ENCODE data around the gene BMERB1. TPM values are rescaled to one million over a fixed set of nuclear protein-coding genes. Genes with fewer than 3 reads are reported as not detected.

BMERB1 gene
- total and polyA plus RNA-seq, 2 donors: 6.0 to 9.1 TPM

GRCh38 chr16:15533386-15533785 lies 99.0 kb downstream of the BMERB1 start:
- Histone ChIP-seq H3K4me1 (ENCODE audit: control insufficient read depth in 2 of 2, insufficient read depth in 2 of 2, low read length in 2 of 2) (no peaks in the 10 kb centered on the region), H3K9me3 (ENCODE audit: control insufficient read depth in 2 of 2, insufficient read depth in 1 of 2, low read length in 1 of 2) (no peaks in the 10 kb centered on the region), H3K36me3 (ENCODE audit: control insufficient read depth in 2 of 2, insufficient read depth in 2 of 2, low read length in 1 of 2) (no peaks in the 10 kb centered on the region), H3K4me3 (ENCODE audit: low read length in 2 of 2) (no peak overlapping the region), H3K27me3 (ENCODE audit: control insufficient read depth in 2 of 2, insufficient read depth in 1 of 2, low read length in 1 of 2) (no peaks in the 10 kb centered on the region), H3K27ac (ENCODE audit: low read depth in 1 of 2, low read length in 1 of 2) (no peak overlapping the region)
- 88% methylated on average over 4 of the region's 4 CpGs for WGBS
- no peak for DNase-seq (ENCODE audit: low read depth in 6 of 9, low spot score in 9 of 9)

- Histone ChIP-seq H3K4me3 (ENCODE audit: low read length in 2 of 2) (no peak overlapping the region), H3K27ac (ENCODE audit: low read depth in 1 of 2, low read length in 1 of 2) (no peak overlapping the region), H3K4me1 (ENCODE audit: control insufficient read depth in 2 of 2, insufficient read depth in 2 of 2, low read length in 2 of 2) (no peaks in the 10 kb centered on the region), H3K9me3 (ENCODE audit: control insufficient read depth in 2 of 2, insufficient read depth in 1 of 2, low read length in 1 of 2) (no peaks in the 10 kb centered on the region), H3K27me3 (ENCODE audit: control insufficient read depth in 2 of 2, insufficient read depth in 1 of 2, low read length in 1 of 2) (no peaks in the 10 kb centered on the region), H3K36me3 (ENCODE audit: control insufficient read depth in 2 of 2, insufficient read depth in 2 of 2, low read length in 1 of 2) (no peaks in the 10 kb centered on the region)
- WGBS: 96% methylated on average over 6 of the region's 6 CpGs
- DNase-seq (ENCODE audit: low read depth in 6 of 9, low spot score in 9 of 9): no peak
Measured at GRCh38 chr16:15535772-15536171, 101.4 kb downstream of the BMERB1 start.

DNA sequence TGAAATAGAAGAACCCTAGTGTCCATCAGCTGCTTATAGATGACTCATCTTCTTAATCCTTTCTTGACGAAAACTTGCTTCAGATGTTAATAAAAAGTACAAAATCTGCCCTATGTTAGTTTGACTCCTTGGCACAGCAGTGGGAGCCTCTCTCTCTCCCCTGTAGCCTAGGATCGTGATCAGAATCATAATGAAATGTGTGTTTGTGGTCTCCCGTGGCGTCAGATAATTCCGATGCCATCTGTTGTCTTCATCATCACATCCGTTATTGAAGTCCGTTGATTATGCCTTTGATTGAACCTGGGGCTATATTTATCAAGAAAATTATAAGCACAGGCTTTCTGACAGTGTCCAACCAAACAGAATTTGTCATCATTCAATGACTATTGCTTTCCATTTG lies 102.5 kb downstream of the BMERB1 start:
- 97% methylated on average over 7 of the region's 7 CpGs for WGBS
- no peaks in the 10 kb centered on the region for H3K27me3 ChIP-seq (ENCODE audit: control insufficient read depth in 2 of 2, insufficient read depth in 1 of 2, low read length in 1 of 2)
- H3K36me3 ChIP-seq (ENCODE audit: control insufficient read depth in 2 of 2, insufficient read depth in 2 of 2, low read length in 1 of 2): no peaks in the 10 kb centered on the region
- no peak overlapping the region for H3K27ac ChIP-seq (ENCODE audit: low read depth in 1 of 2, low read length in 1 of 2)
- no peaks in the 10 kb centered on the region for H3K4me1 ChIP-seq (ENCODE audit: control insufficient read depth in 2 of 2, insufficient read depth in 2 of 2, low read length in 2 of 2)
- H3K4me3 ChIP-seq (ENCODE audit: low read length in 2 of 2): no peak overlapping the region
- no peaks in the 10 kb centered on the region for H3K9me3 ChIP-seq (ENCODE audit: control insufficient read depth in 2 of 2, insufficient read depth in 1 of 2, low read length in 1 of 2)
- no peak for DNase-seq (ENCODE audit: low read depth in 6 of 9, low spot score in 9 of 9)

- WGBS: 90% methylated on average over 5 of the region's 5 CpGs
- H3K27ac ChIP-seq (ENCODE audit: low read depth in 1 of 2, low read length in 1 of 2): no peak overlapping the region
- no peaks in the 10 kb centered on the region for H3K27me3 ChIP-seq (ENCODE audit: control insufficient read depth in 2 of 2, insufficient read depth in 1 of 2, low read length in 1 of 2)
- DNase-seq (ENCODE audit: low read depth in 6 of 9, low spot score in 9 of 9): no peak
- H3K36me3 ChIP-seq (ENCODE audit: control insufficient read depth in 2 of 2, insufficient read depth in 2 of 2, low read length in 1 of 2): no peaks in the 10 kb centered on the region
- no peak overlapping the region for H3K4me3 ChIP-seq (ENCODE audit: low read length in 2 of 2)
- H3K9me3 ChIP-seq (ENCODE audit: control insufficient read depth in 2 of 2, insufficient read depth in 1 of 2, low read length in 1 of 2): peaks cover 0 to 1% of the 10 kb centered on the region in 2 donors
- no peaks in the 10 kb centered on the region for H3K4me1 ChIP-seq (ENCODE audit: control insufficient read depth in 2 of 2, insufficient read depth in 2 of 2, low read length in 2 of 2)
Measured at GRCh38 chr16:15538507-15538906, 104.1 kb downstream of the BMERB1 start.

GRCh38 chr16:15539197-15539596 lies 104.8 kb downstream of the BMERB1 start:
- no peaks in the 10 kb centered on the region for H3K36me3 ChIP-seq (ENCODE audit: control insufficient read depth in 2 of 2, insufficient read depth in 2 of 2, low read length in 1 of 2)
- DNase-seq (ENCODE audit: low read depth in 6 of 9, low spot score in 9 of 9): no peak
- H3K27ac ChIP-seq (ENCODE audit: low read depth in 1 of 2, low read length in 1 of 2): no peak overlapping the region
- H3K4me3 ChIP-seq (ENCODE audit: low read length in 2 of 2): no peak overlapping the region
- peaks cover 0 to 1% of the 10 kb centered on the region in 2 donors for H3K9me3 ChIP-seq (ENCODE audit: control insufficient read depth in 2 of 2, insufficient read depth in 1 of 2, low read length in 1 of 2)
- H3K27me3 ChIP-seq (ENCODE audit: control insufficient read depth in 2 of 2, insufficient read depth in 1 of 2, low read length in 1 of 2): no peaks in the 10 kb centered on the region
- 95% methylated on average over 8 of the region's 8 CpGs for WGBS
- no peaks in the 10 kb centered on the region for H3K4me1 ChIP-seq (ENCODE audit: control insufficient read depth in 2 of 2, insufficient read depth in 2 of 2, low read length in 2 of 2)

- no peak overlapping the region for H3K27ac ChIP-seq (ENCODE audit: low read depth in 1 of 2, low read length in 1 of 2)
- H3K9me3 ChIP-seq (ENCODE audit: control insufficient read depth in 2 of 2, insufficient read depth in 1 of 2, low read length in 1 of 2): peaks cover 0 to 1% of the 10 kb centered on the region in 2 donors
- no peaks in the 10 kb centered on the region for H3K36me3 ChIP-seq (ENCODE audit: control insufficient read depth in 2 of 2, insufficient read depth in 2 of 2, low read length in 1 of 2)
- H3K4me3 ChIP-seq (ENCODE audit: low read length in 2 of 2): no peak overlapping the region
- 96% methylated on average over 7 of the region's 7 CpGs for WGBS
- DNase-seq (ENCODE audit: low read depth in 6 of 9, low spot score in 9 of 9): no peak
- H3K4me1 ChIP-seq (ENCODE audit: control insufficient read depth in 2 of 2, insufficient read depth in 2 of 2, low read length in 2 of 2): no peaks in the 10 kb centered on the region
- no peaks in the 10 kb centered on the region for H3K27me3 ChIP-seq (ENCODE audit: control insufficient read depth in 2 of 2, insufficient read depth in 1 of 2, low read length in 1 of 2)
Measured at GRCh38 chr16:15542261-15542660, 107.9 kb downstream of the BMERB1 start.

DNA sequence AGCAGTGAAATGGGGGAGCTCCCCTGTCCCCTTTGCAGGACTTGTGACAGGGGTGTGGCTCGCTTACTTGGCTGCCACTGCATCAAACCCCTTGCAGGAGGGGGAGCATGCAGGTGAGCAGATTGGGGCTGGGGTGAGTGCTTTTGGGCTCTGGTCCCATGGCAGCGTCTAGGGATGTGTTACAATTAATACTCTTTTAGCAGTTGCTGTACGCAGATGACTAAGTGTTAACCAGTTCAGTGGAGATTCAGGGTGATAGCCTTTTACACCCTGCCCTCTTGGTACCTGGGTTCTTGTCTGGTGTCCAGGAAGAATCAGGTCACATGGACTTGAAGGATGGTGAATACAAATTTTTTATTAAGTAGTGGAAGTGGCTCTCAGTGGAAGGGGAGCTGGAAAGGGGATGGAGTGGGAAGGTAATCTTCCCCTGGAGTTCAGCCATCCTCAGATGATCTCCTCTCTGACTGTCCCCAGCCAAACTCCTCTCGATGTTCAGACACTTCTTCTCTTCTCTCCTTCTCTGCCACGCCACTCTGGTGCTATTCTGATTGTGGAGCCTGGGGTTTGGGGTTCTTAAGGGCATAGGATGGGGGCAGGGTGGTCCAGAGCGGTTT lies 108.5 kb downstream of the BMERB1 start:
- no peaks in the 10 kb centered on the region for H3K4me1 ChIP-seq (ENCODE audit: control insufficient read depth in 2 of 2, insufficient read depth in 2 of 2, low read length in 2 of 2)
- WGBS: 95% methylated on average over 6 of the region's 6 CpGs
- H3K27me3 ChIP-seq (ENCODE audit: control insufficient read depth in 2 of 2, insufficient read depth in 1 of 2, low read length in 1 of 2): no peaks in the 10 kb centered on the region
- peaks cover 0 to 1% of the 10 kb centered on the region in 2 donors for H3K9me3 ChIP-seq (ENCODE audit: control insufficient read depth in 2 of 2, insufficient read depth in 1 of 2, low read length in 1 of 2)
- no peak overlapping the region for H3K27ac ChIP-seq (ENCODE audit: low read depth in 1 of 2, low read length in 1 of 2)
- no peak for DNase-seq (ENCODE audit: low read depth in 6 of 9, low spot score in 9 of 9)
- no peaks in the 10 kb centered on the region for H3K36me3 ChIP-seq (ENCODE audit: control insufficient read depth in 2 of 2, insufficient read depth in 2 of 2, low read length in 1 of 2)
- no peak overlapping the region for H3K4me3 ChIP-seq (ENCODE audit: low read length in 2 of 2)

DNA sequence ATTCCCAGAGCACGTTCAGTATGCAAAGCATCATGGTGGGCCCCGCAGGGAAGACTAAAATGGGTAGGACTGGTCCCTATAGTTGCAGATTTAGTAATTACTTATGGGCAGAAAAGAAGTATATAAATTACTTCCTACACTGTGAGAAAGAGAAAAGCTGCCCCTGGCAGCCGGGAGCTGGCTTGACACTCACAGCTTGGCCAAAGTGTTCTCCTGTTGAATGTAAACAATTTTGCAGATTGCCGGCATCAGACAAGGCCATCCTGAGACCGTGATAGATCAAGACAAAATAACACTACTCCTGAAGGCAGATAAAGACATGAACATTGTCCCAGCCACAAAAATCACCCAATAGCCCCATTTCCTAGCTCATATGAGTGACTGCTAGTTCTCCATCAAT lies 110.0 kb downstream of the BMERB1 start:
- no peaks in the 10 kb centered on the region for H3K4me1 ChIP-seq (ENCODE audit: control insufficient read depth in 2 of 2, insufficient read depth in 2 of 2, low read length in 2 of 2)
- peaks cover 0 to 1% of the 10 kb centered on the region in 2 donors for H3K9me3 ChIP-seq (ENCODE audit: control insufficient read depth in 2 of 2, insufficient read depth in 1 of 2, low read length in 1 of 2)
- DNase-seq (ENCODE audit: low read depth in 6 of 9, low spot score in 9 of 9): no peak
- WGBS: 97% methylated on average over 5 of the region's 5 CpGs
- no peaks in the 10 kb centered on the region for H3K27me3 ChIP-seq (ENCODE audit: control insufficient read depth in 2 of 2, insufficient read depth in 1 of 2, low read length in 1 of 2)
- H3K4me3 ChIP-seq (ENCODE audit: low read length in 2 of 2): no peak overlapping the region
- H3K36me3 ChIP-seq (ENCODE audit: control insufficient read depth in 2 of 2, insufficient read depth in 2 of 2, low read length in 1 of 2): no peaks in the 10 kb centered on the region
- no peak overlapping the region for H3K27ac ChIP-seq (ENCODE audit: low read depth in 1 of 2, low read length in 1 of 2)

GRCh38 chr16:15545544-15545943 lies 111.2 kb downstream of the BMERB1 start:
- no peak overlapping the region for H3K4me3 ChIP-seq (ENCODE audit: low read length in 2 of 2)
- 94% methylated on average over 2 of the region's 2 CpGs for WGBS

More at GRCh38 chr16:15545544-15545943, 111.2 kb downstream of the BMERB1 start:
- no peak for DNase-seq (ENCODE audit: low read depth in 6 of 9, low spot score in 9 of 9)
- H3K27ac ChIP-seq (ENCODE audit: low read depth in 1 of 2, low read length in 1 of 2): no peak overlapping the region
- H3K36me3 ChIP-seq (ENCODE audit: control insufficient read depth in 2 of 2, insufficient read depth in 2 of 2, low read length in 1 of 2): no peaks in the 10 kb centered on the region
- H3K4me1 ChIP-seq (ENCODE audit: control insufficient read depth in 2 of 2, insufficient read depth in 2 of 2, low read length in 2 of 2): no peaks in the 10 kb centered on the region
- H3K9me3 ChIP-seq (ENCODE audit: control insufficient read depth in 2 of 2, insufficient read depth in 1 of 2, low read length in 1 of 2): peaks cover 0 to 1% of the 10 kb centered on the region in 2 donors
- no peaks in the 10 kb centered on the region for H3K27me3 ChIP-seq (ENCODE audit: control insufficient read depth in 2 of 2, insufficient read depth in 1 of 2, low read length in 1 of 2)

Measured in thymus (tissue), 11 donors.